HG02798 (cell line): Measurements from ENCODE around the gene KDELR3.

Source experiments
- ATAC-seq: cut with Tn5 transposase; IDR thresholded peaks from one replicate; pipeline ENCODE4 v1.9.1; 2021; ENCODE audit warnings: mild to moderate bottlenecking; ENCODE audit not compliant: unreplicated experiment, poor library complexity

The KDELR3 gene

GRCh38 chr22:38436629-38437395, 31.1 kb upstream of the KDELR3 start:
- ATAC-seq: no peak

- no peak for ATAC-seq
These were observed 30.5 kb upstream of the KDELR3 start for GRCh38 chr22:38437416-38437815.

GRCh38 chr22:38440747-38441350, 27.0 kb upstream of the KDELR3 start:
- ATAC-seq: no peak

GRCh38 chr22:38441620-38442287, 26.1 kb upstream of the KDELR3 start:
- no peak for ATAC-seq

GRCh38 chr22:38442967-38443627, 24.8 kb upstream of the KDELR3 start:
- no peak for ATAC-seq

GRCh38 chr22:38443628-38444521, 24.0 kb upstream of the KDELR3 start:
- ATAC-seq: no peak

GRCh38 chr22:38444783-38445182, 23.1 kb upstream of the KDELR3 start:
- no peak for ATAC-seq

GRCh38 chr22:38446018-38446601, 21.8 kb upstream of the KDELR3 start:
- no peak for ATAC-seq

GRCh38 chr22:38448945-38449745, 18.8 kb upstream of the KDELR3 start:
- no peak for ATAC-seq

GRCh38 chr22:38449776-38450175, 18.1 kb upstream of the KDELR3 start:
- no peak for ATAC-seq

GRCh38 chr22:38450234-38450797, 17.6 kb upstream of the KDELR3 start:
- ATAC-seq: no peak

- ATAC-seq: no peak
These were observed 16.5 kb upstream of the KDELR3 start for GRCh38 chr22:38451404-38451803.

- ATAC-seq: no peak
These were observed 16.0 kb upstream of the KDELR3 start for GRCh38 chr22:38451864-38452263.

- no peak for ATAC-seq
These were observed 15.4 kb upstream of the KDELR3 start for GRCh38 chr22:38452373-38453065.

GRCh38 chr22:38453066-38453672, 14.7 kb upstream of the KDELR3 start:
- no peak for ATAC-seq

- no peak for ATAC-seq
These were observed 13.9 kb upstream of the KDELR3 start for GRCh38 chr22:38453996-38454352.

GRCh38 chr22:38454353-38455075, 13.4 kb upstream of the KDELR3 start:
- ATAC-seq: no peak
